GM12878 (cell line): ENCODE results near the gene TPP2. TPM values are rescaled to one million over a fixed set of nuclear protein-coding genes. Genes with fewer than 3 reads are reported as not detected.

Source experiments
- ATAC-seq: fragments of 200-7000 bp; cut with Tn5 transposase; 3 replicates; pipeline ENCODE4 v1.9.1; 2020; ENCODE audit warnings: mild to moderate bottlenecking, moderate library complexity
- BruUV-seq: library from RNA; stranded (reverse); fragments of 400-500 nt; replicated peaks from 2 replicates; lab custom pipeline; 2021; lab: Mats Ljungman, UMichigan
- CTCF ChIA-PET: fragments of 300-600 bp; sonication (Branson Sonifier 250); formaldehyde crosslinking; extraction: SDS; loops from one replicate; lab custom pipeline; 2021; ENCODE audit warnings: inconsistent platforms; lab: Yijun Ruan, JAX
- POLR2A ChIA-PET: fragments of 350-600 bp; formaldehyde crosslinking; extraction: SDS; loops from one replicate; lab custom pipeline; 2021; ENCODE audit warnings: inconsistent platforms; lab: Charles Lee
- RAD21 ChIA-PET: fragments of 300-600 bp; sonication (Branson Sonifier 250); formaldehyde crosslinking; loops from one replicate; lab custom pipeline; 2023; ENCODE audit warnings: antibody characterized with exemption; ENCODE audit not compliant: unreplicated experiment; lab: Charles Lee
- SMC1A ChIA-PET: fragments of 300-600 bp; sonication (Branson Sonifier 250); formaldehyde crosslinking; loops from one replicate; lab custom pipeline; 2023; ENCODE audit not compliant: unreplicated experiment, uncharacterized antibody; lab: Charles Lee
- DNase-seq: peaks from one replicate; pipeline ENCODE4 v3.0.0-alpha.2; 2011; ENCODE audit warnings: low read depth, low spot score
- FAIRE-seq: peaks from 3 replicates; lab custom pipeline; 2011; peaks lifted over from hg19 to GRCh38; lab: Jason Lieb, UNC
- H2AFZ ChIP-seq: 2 replicates; pipeline ENCODE4 v1.6.0; 2011; ENCODE audit warnings: low read depth, low read length, control low read depth; ENCODE audit not compliant: control insufficient read depth
- H3K27ac ChIP-seq: 2 replicates; pipeline ENCODE4 v1.5.1; 2011; ENCODE audit warnings: control low read depth; ENCODE audit not compliant: control insufficient read depth, insufficient read depth
- H3K27me3 ChIP-seq, 2 experiments: replicated peaks in 1 of 2; 2 replicates each; pipeline versions ENCODE4 v1.6.0 to v1.6.1; 2011; ENCODE audit warnings: low read length in 1 of 2; ENCODE audit not compliant: control insufficient read depth in 2 of 2, insufficient read depth in 2 of 2
- H3K36me3 ChIP-seq, 2 experiments: 2 replicates each; pipeline ENCODE4 v1.5.1; 2011; ENCODE audit warnings: low read length in 1 of 2; ENCODE audit not compliant: control insufficient read depth in 2 of 2, insufficient read depth in 2 of 2
- H3K4me1 ChIP-seq: 2 replicates; pipeline ENCODE4 v1.6.1; 2011; ENCODE audit warnings: mild to moderate bottlenecking, low read length, moderate library complexity, mixed read lengths; ENCODE audit not compliant: control insufficient read depth, insufficient read depth
- H3K4me2 ChIP-seq: 2 replicates; pipeline ENCODE4 v1.6.0; 2011; ENCODE audit warnings: control low read depth; ENCODE audit not compliant: control insufficient read depth, insufficient read depth
- H3K4me3 ChIP-seq: fragments of 200-600 bp; sonication (generic); 2 replicates; pipeline ENCODE4 v1.5.1; 2016
- H3K79me2 ChIP-seq: 2 replicates; pipeline ENCODE4 v1.6.0; 2011; ENCODE audit warnings: low read length; ENCODE audit not compliant: control insufficient read depth, insufficient read depth
- H3K9ac ChIP-seq: 2 replicates; pipeline ENCODE4 v1.8.0; 2011; ENCODE audit warnings: low read length, control low read depth, mixed read lengths; ENCODE audit not compliant: control insufficient read depth, insufficient read depth
- H3K9me3 ChIP-seq: replicated peaks from 3 replicates; pipeline ENCODE4 v1.5.1; 2011; ENCODE audit warnings: mild to moderate bottlenecking, low read length; ENCODE audit not compliant: control insufficient read depth, insufficient read depth
- H4K20me1 ChIP-seq: 2 replicates; pipeline ENCODE4 v1.6.0; 2011; ENCODE audit not compliant: control insufficient read depth, insufficient read depth
- CREB1 ChIP-seq: IDR thresholded peaks from 2 replicates; pipeline ENCODE4 v1.6.1; 2012; ENCODE audit warnings: low read depth, mild to moderate bottlenecking, inconsistent platforms
- EGR1 ChIP-seq, 2 experiments: IDR thresholded peaks; 1 replicate in 1 of 2; 2 replicates in 1 of 2; pipeline ENCODE4 v1.6.1; 2011 to 2012; ENCODE audit warnings: low read depth in 2 of 2, low read length in 2 of 2, borderline replicate concordance in 1 of 2, mild to moderate bottlenecking in 1 of 2, moderate library complexity in 1 of 2
- ETV6 ChIP-seq, 2 experiments: fragments of 450-650 bp in 1 of 2; IDR thresholded peaks in 1 of 2; conservative IDR thresholded peaks in 1 of 2; 2 replicates each; pipeline ENCODE4 v1.6.1; 2014; ENCODE audit warnings: antibody characterized with exemption in 1 of 2, borderline replicate concordance in 1 of 2, low read depth in 1 of 2, mild to moderate bottlenecking in 1 of 2, moderate library complexity in 1 of 2
- FOS ChIP-seq: IDR thresholded peaks from 3 replicates; pipeline ENCODE4 v1.6.1; 2011; ENCODE audit warnings: borderline replicate concordance; ENCODE audit not compliant: insufficient read length; ENCODE audit errors: extremely low read depth
- KLF5 ChIP-seq: fragments of 450-650 bp; IDR thresholded peaks from 2 replicates; pipeline ENCODE4 v1.6.1; 2014; ENCODE audit warnings: mild to moderate bottlenecking; ENCODE audit not compliant: partially characterized antibody
- MXI1 ChIP-seq: fragments of 150-350 bp; IDR thresholded peaks from 2 replicates; pipeline ENCODE4 v1.6.1; 2011; ENCODE audit warnings: low read depth, mild to moderate bottlenecking, inconsistent platforms, low read length, improper control_type of control experiment
- NR2F1 ChIP-seq: fragments of 450-650 bp; conservative IDR thresholded peaks from 2 replicates; pipeline ENCODE4 v1.6.1; 2017; ENCODE audit warnings: mild to moderate bottlenecking
- RBBP5 ChIP-seq: fragments of 200-600 bp; sonication (generic); conservative IDR thresholded peaks from 2 replicates; pipeline ENCODE4 v1.6.1; 2016
- WGBS: methylation state at CpG from one replicate; pipeline ENCODE4 v1.1.6; 2016; ENCODE audit warnings: low lambda C conversion rate; ENCODE audit not compliant: insufficient replicate concordance, insufficient coverage; ENCODE audit errors: missing lambda C conversion rate; 5-methylcytosine and 5-hydroxymethylcytosine counted together
- in situ Hi-C: fragments of 300-500 bp; cut with MboI; formaldehyde crosslinking; loops from 9 replicates; pipeline ENCODE4 v1.14.3; 2018; ENCODE audit warnings: mixed read lengths
- intact Hi-C: fragments of 100-400 bp; cut with micrococcal nuclease; formaldehyde crosslinking; loops from one replicate; pipeline ENCODE4 v1.14.2; 2022; ENCODE audit not compliant: unreplicated experiment
- polyA plus RNA-seq, 11 experiments: library from polyadenylated mRNA; depleted of rRNA in 4 of 11; unstranded in 6 of 11; stranded (reverse) in 5 of 11; fragments of >200 nt; fragmentation: Nextera tagmentation in 4 of 11; fragmentation: Illumina TruSeq in 1 of 11; extraction: Ambion mirVana in 4 of 11; extraction: Trizol in 1 of 11; gene quantifications; 1 replicate in 1 of 11; 2 replicates in 10 of 11; pipeline versions ENCODE4 v1.2.1 to v1.2.3, GENCODE V29; 2011 to 2016; ENCODE audit warnings: inconsistent platforms in 2 of 11, missing spikeins in 2 of 11, low read depth in 1 of 11
- total RNA-seq, 4 experiments: library from RNA; depleted of rRNA in 3 of 4; stranded (reverse); fragments of >200 nt in 3 of 4; fragmentation: Illumina TruSeq in 1 of 4; extraction: Trizol in 1 of 4; gene quantifications; 2 replicates each; pipeline versions ENCODE4 v1.2.1 to v1.2.3, GENCODE V29; 2013 to 2021
- TF ChIP-seq, protein P1 (sequence below): IDR thresholded peaks from 2 replicates; pipeline ENCODE4 v1.6.1; 2012; ENCODE audit warnings: low read depth, low read length, improper control_type of control experiment
- TF ChIP-seq, protein P2 (sequence below): fragments of 450-650 bp; IDR thresholded peaks from 2 replicates; pipeline ENCODE4 v1.6.1; 2016; ENCODE audit warnings: mild to moderate bottlenecking
- TF ChIP-seq, protein P3 (sequence below): fragments of 450-650 bp; formaldehyde crosslinking; IDR thresholded peaks from 2 replicates; pipeline ENCODE4 v1.4.0; 2022; ENCODE audit warnings: mild to moderate bottlenecking, moderate library complexity

The TPP2 gene
- total and polyA plus RNA-seq, 10 of the 15 experiments (the other 5 are each of a cell fraction or from before 2014, with no cell fraction given) = 18.4 to 82.3 (median 55.4) TPM

DNA sequence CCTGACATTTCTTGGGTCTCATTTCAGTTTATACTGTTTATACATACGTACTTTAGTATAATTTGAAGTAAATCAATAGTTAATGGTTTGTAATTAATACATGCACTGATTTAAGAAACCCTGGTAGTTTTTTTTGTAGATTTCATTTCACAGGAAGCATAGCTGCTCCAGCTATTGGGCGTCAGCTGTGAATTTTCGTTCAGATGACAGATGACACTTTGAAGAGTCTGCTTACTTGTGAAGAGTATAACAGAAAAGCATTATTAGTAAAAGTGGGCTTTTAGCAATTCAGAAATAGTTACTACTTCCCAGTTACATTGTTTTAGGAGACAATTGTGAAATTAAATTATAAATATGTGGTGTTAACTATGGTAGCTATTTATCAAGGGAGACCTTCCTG, 53.7 kb downstream of the TPP2 start:
- TF ChIP-seq, protein P1, sequence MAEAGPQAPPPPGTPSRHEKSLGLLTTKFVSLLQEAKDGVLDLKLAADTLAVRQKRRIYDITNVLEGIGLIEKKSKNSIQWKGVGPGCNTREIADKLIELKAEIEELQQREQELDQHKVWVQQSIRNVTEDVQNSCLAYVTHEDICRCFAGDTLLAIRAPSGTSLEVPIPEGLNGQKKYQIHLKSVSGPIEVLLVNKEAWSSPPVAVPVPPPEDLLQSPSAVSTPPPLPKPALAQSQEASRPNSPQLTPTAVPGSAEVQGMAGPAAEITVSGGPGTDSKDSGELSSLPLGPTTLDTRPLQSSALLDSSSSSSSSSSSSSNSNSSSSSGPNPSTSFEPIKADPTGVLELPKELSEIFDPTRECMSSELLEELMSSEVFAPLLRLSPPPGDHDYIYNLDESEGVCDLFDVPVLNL = no peak
- TF ChIP-seq NR2F1 = no peak
- TF ChIP-seq EGR1 (IDR thresholded peaks at IDR 0.05; ENCODE audit: borderline replicate concordance in 1 of 2, low read depth in 2 of 2, low read length in 2 of 2) = no peak
- no peak for TF ChIP-seq CREB1
- TF ChIP-seq RBBP5 = no peak
- Histone ChIP-seq H3K27me3 (no peaks in the 10 kb centered on the region), H3K27ac (no peak overlapping the region), H3K4me1 (no peaks in the 10 kb centered on the region), H3K9me3 (no peaks in the 10 kb centered on the region), H3K9ac (no peak overlapping the region), H3K4me2 (no peak overlapping the region), H3K4me3 (no peak overlapping the region), H4K20me1 (no peaks in the 10 kb centered on the region), H3K79me2 (no peaks in the 10 kb centered on the region), H3K36me3 (peaks cover 4 to 39% of the 10 kb centered on the region in 2 experiments), H2AFZ (no peak overlapping the region)
- ChIA-PET SMC1A (interaction anchor here (1.2 to 2.3 kb wide), 4 partner anchors 10 to 59 kb away, joined by 3 to 6 read pairs (median 4); no protein-coding TSS in a partner anchor), RAD21 (interaction anchor here (0.9 kb wide), 1 partner anchor 24 kb away, joined by 3 read pairs; no protein-coding TSS in a partner anchor), CTCF (interaction anchor here (0.6 kb wide), 1 partner anchor 74 kb away, joined by 3 read pairs; no protein-coding TSS in a partner anchor), POLR2A (interaction anchor here (0.9 kb wide), 1 partner anchor 52 kb away, joined by 3 read pairs; no protein-coding TSS in a partner anchor)
- DNase-seq (no peak), FAIRE-seq (no peak), ATAC-seq (no peak)
- in situ Hi-C loops = no loop called here
- no TSS peak for BruUV-seq
- WGBS = 95% methylated on average over 3 of the region's 3 CpGs
- intact Hi-C loops = loop anchor here (5.0 kb wide), 1 partner anchor 197 kb away; the partner anchor contains the start of gene ERCC5

DNA sequence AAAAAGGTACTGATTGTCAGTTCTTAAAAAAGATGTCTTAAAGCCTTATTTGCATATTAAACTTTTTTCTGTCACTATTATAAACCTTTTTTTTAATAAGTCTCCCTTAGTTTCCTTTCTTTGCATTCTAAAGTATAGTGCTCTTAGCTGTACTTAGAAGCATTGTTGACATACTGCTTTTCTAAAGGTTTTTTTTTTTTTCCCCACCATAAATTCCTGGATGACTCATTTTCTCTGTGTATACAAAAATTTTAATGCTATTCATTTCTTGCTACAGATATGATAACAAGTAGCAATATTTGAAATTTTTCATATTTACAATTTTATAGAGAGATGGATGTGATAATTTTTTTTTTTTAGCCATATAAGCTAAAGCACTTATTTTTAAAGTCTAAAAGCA, 54.6 kb downstream of the TPP2 start:
- CTCF ChIA-PET = no interaction called here
- in situ Hi-C loops = no loop called here
- H3K27ac ChIP-seq = no peak overlapping the region
- TF ChIP-seq CREB1 (no peak), FOS (no peak), MXI1 (no peak), ETV6 (conservative IDR thresholded peaks at IDR 0.05 in 1 of 2, IDR thresholded peaks at IDR 0.05 in 1 of 2; ENCODE audit: borderline replicate concordance in 1 of 2, low read depth in 1 of 2) (no peak), KLF5 (no peak)
- TF ChIP-seq, protein P2, sequence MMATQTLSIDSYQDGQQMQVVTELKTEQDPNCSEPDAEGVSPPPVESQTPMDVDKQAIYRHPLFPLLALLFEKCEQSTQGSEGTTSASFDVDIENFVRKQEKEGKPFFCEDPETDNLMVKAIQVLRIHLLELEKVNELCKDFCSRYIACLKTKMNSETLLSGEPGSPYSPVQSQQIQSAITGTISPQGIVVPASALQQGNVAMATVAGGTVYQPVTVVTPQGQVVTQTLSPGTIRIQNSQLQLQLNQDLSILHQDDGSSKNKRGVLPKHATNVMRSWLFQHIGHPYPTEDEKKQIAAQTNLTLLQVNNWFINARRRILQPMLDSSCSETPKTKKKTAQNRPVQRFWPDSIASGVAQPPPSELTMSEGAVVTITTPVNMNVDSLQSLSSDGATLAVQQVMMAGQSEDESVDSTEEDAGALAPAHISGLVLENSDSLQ = no peak
- TF ChIP-seq, protein P3, sequence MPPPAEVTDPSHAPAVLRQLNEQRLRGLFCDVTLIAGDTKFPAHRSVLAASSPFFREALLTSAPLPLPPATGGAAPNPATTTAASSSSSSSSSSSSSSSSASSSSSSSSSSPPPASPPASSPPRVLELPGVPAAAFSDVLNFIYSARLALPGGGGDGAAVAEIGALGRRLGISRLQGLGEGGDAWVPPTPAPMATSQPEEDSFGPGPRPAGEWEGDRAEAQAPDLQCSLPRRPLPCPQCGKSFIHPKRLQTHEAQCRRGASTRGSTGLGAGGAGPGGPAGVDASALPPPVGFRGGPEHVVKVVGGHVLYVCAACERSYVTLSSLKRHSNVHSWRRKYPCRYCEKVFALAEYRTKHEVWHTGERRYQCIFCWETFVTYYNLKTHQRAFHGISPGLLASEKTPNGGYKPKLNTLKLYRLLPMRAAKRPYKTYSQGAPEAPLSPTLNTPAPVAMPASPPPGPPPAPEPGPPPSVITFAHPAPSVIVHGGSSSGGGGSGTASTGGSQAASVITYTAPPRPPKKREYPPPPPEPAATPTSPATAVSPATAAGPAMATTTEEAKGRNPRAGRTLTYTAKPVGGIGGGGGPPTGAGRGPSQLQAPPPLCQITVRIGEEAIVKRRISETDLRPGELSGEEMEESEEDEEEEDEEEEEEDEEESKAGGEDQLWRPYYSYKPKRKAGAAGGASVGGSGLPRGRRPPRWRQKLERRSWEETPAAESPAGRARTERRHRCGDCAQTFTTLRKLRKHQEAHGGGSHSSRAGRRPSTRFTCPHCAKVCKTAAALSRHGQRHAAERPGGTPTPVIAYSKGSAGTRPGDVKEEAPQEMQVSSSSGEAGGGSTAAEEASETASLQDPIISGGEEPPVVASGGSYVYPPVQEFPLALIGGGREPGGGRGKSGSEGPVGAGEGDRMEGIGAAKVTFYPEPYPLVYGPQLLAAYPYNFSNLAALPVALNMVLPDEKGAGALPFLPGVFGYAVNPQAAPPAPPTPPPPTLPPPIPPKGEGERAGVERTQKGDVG = no peak

More for the DNA sequence above, 54.6 kb downstream of the TPP2 start:
- POLR2A ChIA-PET = interaction anchor here (0.5 to 0.9 kb wide), 2 partner anchors 27 to 53 kb away, joined by 3 to 4 read pairs; no protein-coding TSS in a partner anchor
- intact Hi-C loops = loop anchor here (5.0 kb wide), 1 partner anchor 196 kb away; the partner anchor contains the start of gene ERCC5
- ATAC-seq (no peak), FAIRE-seq (no peak), DNase-seq (no peak)
- SMC1A ChIA-PET = interaction anchor here (0.7 to 2.3 kb wide), 5 partner anchors 9 to 60 kb away, joined by 3 to 6 read pairs (median 4); no protein-coding TSS in a partner anchor
- no TSS peak for BruUV-seq
- Histone ChIP-seq H3K4me3 (no peak overlapping the region), H4K20me1 (no peaks in the 10 kb centered on the region), H3K9me3 (no peaks in the 10 kb centered on the region), H3K9ac (no peak overlapping the region), H3K4me2 (no peak overlapping the region), H2AFZ (no peak overlapping the region), H3K79me2 (no peaks in the 10 kb centered on the region), H3K36me3 (peaks cover 5 to 39% of the 10 kb centered on the region in 2 experiments), H3K27me3 (no peaks in the 10 kb centered on the region), H3K4me1 (no peaks in the 10 kb centered on the region)
- RAD21 ChIA-PET = no interaction called here
